Endothelial cell of umbilical vein (primary cell): ENCODE results near the gene SLF1.

Source experiments
- CTCF ChIP-seq, 2 donors: IDR thresholded peaks; 1 replicate in 1 of 2; 2 replicates in 1 of 2; pipeline ENCODE4 v1.5.1; 2011; ENCODE audit warnings: low read length in 2 of 2, mild to moderate bottlenecking in 2 of 2, moderate library complexity in 2 of 2, control low read depth in 1 of 2, inconsistent platforms in 1 of 2, low read depth in 1 of 2; ENCODE audit not compliant: insufficient read depth in 1 of 2; ENCODE audit errors: extremely low read depth in 1 of 2
- EZH2 ChIP-seq: IDR thresholded peaks from 2 replicates; pipeline ENCODE4 v1.6.1; 2012; ENCODE audit warnings: borderline replicate concordance, low read depth, mild to moderate bottlenecking, moderate library complexity, low read length, inconsistent platforms; ENCODE audit not compliant: severe bottlenecking
- JUN ChIP-seq: IDR thresholded peaks from 2 replicates; pipeline ENCODE4 v1.6.1; 2011; ENCODE audit warnings: borderline replicate concordance, low read depth; ENCODE audit not compliant: insufficient read length, insufficient read depth
- MAX ChIP-seq: IDR thresholded peaks from 2 replicates; pipeline ENCODE4 v1.6.1; 2011; ENCODE audit not compliant: insufficient read depth, insufficient read length
- POLR2A ChIP-seq: IDR thresholded peaks from 2 replicates; pipeline ENCODE4 v1.6.1; 2012; ENCODE audit warnings: low read depth, mild to moderate bottlenecking, control low read depth, low read length
- POLR2AphosphoS5 ChIP-seq: IDR thresholded peaks from 2 replicates; pipeline ENCODE4 v1.6.1; 2012; ENCODE audit warnings: low read depth, mild to moderate bottlenecking, control low read depth, low read length, moderate library complexity; ENCODE audit not compliant: insufficient read depth

- TF ChIP-seq CTCF (IDR thresholded peaks at IDR 0.05; ENCODE audit: extremely low read depth in 1 of 2, insufficient read depth in 1 of 2, low read depth in 1 of 2, low read length in 2 of 2) (no peak), POLR2AphosphoS5 (no peak), JUN (no peak), MAX (no peak), EZH2 (no peak), POLR2A (no peak)
These were observed 90.8 kb downstream of the SLF1 start for GRCh38 chr5:94709277-94709676.
